GM19324 (cell line): Measurements from ENCODE around the gene ABHD17B.

Source experiments
- ATAC-seq: cut with Tn5 transposase; IDR thresholded peaks from one replicate; pipeline ENCODE4 v1.9.1; 2021; ENCODE audit warnings: mild to moderate bottlenecking, moderate library complexity; ENCODE audit not compliant: unreplicated experiment, low FRiP score

Gene ABHD17B

GRCh38 chr9:71879644-71880174 is 31.3 kb downstream of the ABHD17B start:
- no peak for ATAC-seq

GRCh38 chr9:71878327-71879274 is 32.4 kb downstream of the ABHD17B start:
- ATAC-seq = no peak

- ATAC-seq = no peak
These were observed 34.2 kb downstream of the ABHD17B start for GRCh38 chr9:71876829-71877228.

GRCh38 chr9:71876106-71876505 is 34.9 kb downstream of the ABHD17B start:
- ATAC-seq = no peak

GRCh38 chr9:71875345-71875744 is 35.6 kb downstream of the ABHD17B start:
- ATAC-seq = no peak

GRCh38 chr9:71863631-71864030 is 47.4 kb downstream of the ABHD17B start:
- no peak for ATAC-seq

GRCh38 chr9:71861618-71862017 is 49.4 kb downstream of the ABHD17B start:
- ATAC-seq = no peak

GRCh38 chr9:71859939-71860338 is 51.1 kb downstream of the ABHD17B start:
- ATAC-seq = no peak

- no peak for ATAC-seq
These were observed 52.2 kb downstream of the ABHD17B start for GRCh38 chr9:71858812-71859211.

- ATAC-seq = no peak
These were observed 52.7 kb downstream of the ABHD17B start for GRCh38 chr9:71858102-71858798.

- no peak for ATAC-seq
These were observed 53.8 kb downstream of the ABHD17B start for GRCh38 chr9:71857159-71857558.

GRCh38 chr9:71854811-71855210 is 56.2 kb downstream of the ABHD17B start:
- no peak for ATAC-seq

- ATAC-seq = no peak
These were observed 57.9 kb downstream of the ABHD17B start for GRCh38 chr9:71853084-71853483.

GRCh38 chr9:71850996-71851395 is 60.0 kb downstream of the ABHD17B start:
- ATAC-seq = no peak

GRCh38 chr9:71847892-71848291 is 63.1 kb downstream of the ABHD17B start:
- ATAC-seq = no peak

- no peak for ATAC-seq
These were observed 66.2 kb downstream of the ABHD17B start for GRCh38 chr9:71844808-71845207.

GRCh38 chr9:71839668-71840067 is 71.3 kb downstream of the ABHD17B start:
- no peak for ATAC-seq

GRCh38 chr9:71835596-71835995 is 75.4 kb downstream of the ABHD17B start:
- ATAC-seq = no peak

- ATAC-seq = no peak
These were observed 80.1 kb downstream of the ABHD17B start for GRCh38 chr9:71830929-71831328.

GRCh38 chr9:71830153-71830552 is 80.8 kb downstream of the ABHD17B start:
- ATAC-seq = no peak

GRCh38 chr9:71826279-71826678 is 84.7 kb downstream of the ABHD17B start:
- ATAC-seq = no peak
